Stimulated activated CD8-positive, alpha-beta memory T cell treated with anti-CD3 and anti-CD28 coated beads, Interleukin-2, amount 100 ng/mL, for 1 hour (primary cell): ENCODE results near the gene TEX52.
"Not testable (repeated sequence)": the region's sequence is repeated elsewhere in the genome, so short reads cannot be mapped to it uniquely, and the experiment has no call there.

Source experiments
- DNase-seq, 2 donors: peaks; one replicate each; pipeline ENCODE4 v3.0.0-alpha.2; 2020; ENCODE audit warnings: low read depth in 2 of 2

The TEX52 gene

DNA sequence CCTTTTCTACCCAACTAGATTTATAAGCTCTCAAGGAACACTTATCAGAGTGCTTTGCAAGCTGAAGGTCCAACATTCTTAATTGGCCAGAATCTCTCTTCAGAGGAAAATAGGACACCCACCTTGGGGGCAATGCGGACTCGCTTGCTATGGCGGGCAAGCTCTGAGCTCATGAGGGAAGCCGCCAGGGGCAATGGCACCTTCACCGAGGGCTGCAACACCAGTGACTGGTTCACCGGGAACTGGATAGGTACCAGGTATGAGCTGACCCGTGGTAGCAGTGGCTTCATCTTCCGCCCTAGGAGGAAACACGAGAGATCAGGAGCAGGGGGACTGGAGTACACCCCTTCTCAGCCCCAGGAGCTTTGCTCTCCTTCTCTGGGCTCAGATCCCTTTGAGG lies 7.4 kb upstream of the TEX52 start:
- no peak for DNase-seq

DNA sequence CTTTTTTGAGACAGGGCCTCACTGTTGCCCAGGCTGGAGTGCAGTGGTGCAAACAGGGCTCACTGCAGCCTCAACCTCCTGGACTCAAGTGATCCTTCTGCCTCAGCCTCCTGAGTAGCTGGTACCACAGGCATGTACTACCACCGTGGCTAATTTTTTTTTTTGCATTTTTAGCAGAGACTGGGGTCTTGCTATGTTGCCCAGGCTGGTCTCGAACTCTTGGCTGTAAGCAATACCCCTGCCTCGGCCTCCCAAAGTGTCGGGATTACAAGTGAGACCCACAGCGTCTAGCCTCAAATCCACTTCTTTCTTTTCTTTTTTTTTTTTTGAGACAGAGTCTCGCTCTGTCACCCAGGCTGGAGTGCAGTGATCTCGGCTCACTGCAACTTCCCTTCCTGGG lies 6.6 kb upstream of the TEX52 start:
- DNase-seq, result not testable (repeated sequence)

- DNase-seq, result no peak
These were observed 6.0 kb upstream of the TEX52 start for GRCh38 chr12:2862876-2863275.

GRCh38 chr12:2860170-2860569 lies 3.3 kb upstream of the TEX52 start:
- no peak for DNase-seq

GRCh38 chr12:2858944-2859421 lies 2.1 kb upstream of the TEX52 start:
- no peak for DNase-seq

- DNase-seq, result no peak
These were observed 1.5 kb upstream of the TEX52 start for GRCh38 chr12:2858334-2858733.

DNA sequence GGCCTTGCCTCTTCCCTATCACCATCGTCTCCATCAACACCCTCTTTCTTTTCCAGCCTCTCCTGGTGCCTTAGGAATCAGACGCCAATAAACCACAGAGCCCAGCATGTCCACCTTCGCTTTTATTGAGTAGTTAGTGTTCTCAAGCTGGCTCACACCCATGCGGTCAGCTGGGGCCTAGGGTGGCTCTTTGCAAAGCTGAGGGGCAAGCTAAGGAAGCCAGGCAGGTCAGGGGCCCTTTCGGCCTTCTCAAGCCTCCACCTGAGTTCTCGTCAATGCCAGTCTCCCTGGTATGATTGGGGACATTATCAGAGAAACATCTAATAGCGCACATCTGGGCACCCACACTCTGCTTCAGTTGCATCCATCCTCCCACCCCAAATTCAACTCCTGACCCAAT lies 737 bp upstream of the TEX52 start:
- DNase-seq, result no peak

DNA sequence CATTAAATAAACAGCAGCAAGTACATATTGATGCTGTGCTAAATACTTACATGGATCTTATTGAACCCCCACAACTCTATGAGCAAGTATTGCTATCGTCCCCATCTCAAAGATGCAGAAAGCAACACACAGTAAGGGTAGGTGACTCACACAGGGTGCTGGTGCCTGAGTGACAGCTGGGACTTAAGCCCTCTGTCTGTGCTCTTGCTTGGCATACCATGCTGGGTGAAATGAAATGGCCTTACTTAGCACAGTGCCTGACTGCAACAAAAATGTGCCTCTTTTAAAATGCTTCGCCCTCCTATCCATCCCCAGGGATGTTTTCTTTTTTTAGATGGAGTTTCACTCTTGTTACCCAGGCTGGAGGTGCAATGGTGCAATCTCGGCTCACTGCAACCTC lies 788 bp downstream of the TEX52 start:
- no peak for DNase-seq

DNA sequence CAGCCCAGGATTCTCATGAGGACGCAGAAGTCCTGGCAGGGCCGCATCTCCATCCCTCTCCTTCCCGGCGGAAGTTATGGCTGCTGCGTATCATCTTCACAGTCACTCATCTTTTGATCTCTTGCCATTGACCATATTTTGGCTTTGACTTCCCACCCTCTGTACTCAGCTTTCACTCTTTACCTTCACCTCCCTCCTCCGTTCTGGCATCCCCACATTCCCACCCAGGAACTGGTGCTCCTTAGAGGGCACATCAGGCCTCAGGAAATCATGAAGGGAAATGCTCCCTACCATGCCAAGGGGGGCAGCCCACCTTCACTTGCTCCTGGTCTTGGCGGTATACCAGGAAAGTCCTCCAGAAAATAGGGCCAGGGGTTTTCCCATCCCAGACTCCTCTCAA lies 1.3 kb downstream of the TEX52 start:
- DNase-seq, result no peak

DNA sequence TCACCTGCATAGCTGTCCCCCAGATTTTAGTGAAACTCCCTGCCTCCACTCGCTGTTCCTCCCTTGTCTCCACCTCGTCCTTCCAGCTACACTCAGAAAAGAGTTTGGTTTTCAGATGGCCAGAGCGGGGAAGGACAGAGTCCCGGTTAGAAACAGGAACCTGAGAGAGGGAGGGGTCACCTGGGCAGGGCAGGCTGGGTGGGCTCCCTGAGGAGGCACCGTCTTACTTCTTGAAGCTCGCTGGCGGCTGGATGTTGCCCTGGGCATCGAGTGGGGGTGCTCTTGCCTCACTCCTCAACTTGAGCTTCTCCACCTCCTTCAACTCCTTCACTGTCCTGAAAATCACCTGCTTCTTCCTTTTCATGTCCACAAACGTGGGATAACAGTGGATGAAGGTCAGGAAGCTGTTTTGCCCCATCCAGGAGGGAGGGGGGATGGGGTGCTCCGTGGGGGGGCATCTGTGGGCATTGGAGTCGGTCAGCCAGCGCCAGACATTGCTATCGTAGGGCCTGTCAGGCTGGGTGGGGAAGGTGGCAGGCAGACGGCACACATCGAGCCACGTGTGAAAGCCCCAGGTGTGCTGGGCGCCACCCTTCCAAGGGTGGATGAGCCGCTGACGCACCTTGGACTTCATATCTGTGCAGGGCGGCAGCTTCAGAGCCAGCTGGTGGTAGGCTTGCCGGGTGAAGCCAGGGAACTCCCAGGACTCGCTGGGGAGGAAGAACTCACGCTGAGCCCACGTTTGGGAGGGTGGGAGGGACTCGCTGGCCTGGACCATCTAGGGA lies 2.0 kb downstream of the TEX52 start:
- DNase-seq, result no peak

- peak in 1 of 2 donors; percentile 4 for DNase-seq
These were observed 3.2 kb downstream of the TEX52 start for GRCh38 chr12:2853626-2854025.

GRCh38 chr12:2851931-2852330 lies 4.9 kb downstream of the TEX52 start:
- DNase-seq, result no peak

DNA sequence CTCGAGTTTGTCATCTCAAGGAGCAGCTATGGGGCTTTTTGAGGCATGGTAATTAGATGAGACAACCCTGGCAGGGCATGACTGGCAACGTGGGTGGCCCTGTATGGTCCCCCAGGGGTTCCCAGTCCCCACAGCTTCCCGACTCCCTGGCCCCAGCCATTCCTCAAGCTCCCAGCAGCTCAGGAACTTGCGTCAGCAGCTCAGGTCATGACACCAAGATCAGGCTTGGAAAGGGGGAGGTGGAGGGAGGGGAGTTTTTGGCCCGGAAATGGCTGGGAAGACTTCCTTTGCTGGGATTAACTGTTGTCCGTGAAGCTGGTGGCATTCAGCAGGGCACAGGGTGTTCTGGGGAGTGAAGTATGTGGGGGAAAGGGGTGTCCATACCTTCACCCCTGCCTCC lies 11.6 kb downstream of the TEX52 start:
- no peak for DNase-seq

DNA sequence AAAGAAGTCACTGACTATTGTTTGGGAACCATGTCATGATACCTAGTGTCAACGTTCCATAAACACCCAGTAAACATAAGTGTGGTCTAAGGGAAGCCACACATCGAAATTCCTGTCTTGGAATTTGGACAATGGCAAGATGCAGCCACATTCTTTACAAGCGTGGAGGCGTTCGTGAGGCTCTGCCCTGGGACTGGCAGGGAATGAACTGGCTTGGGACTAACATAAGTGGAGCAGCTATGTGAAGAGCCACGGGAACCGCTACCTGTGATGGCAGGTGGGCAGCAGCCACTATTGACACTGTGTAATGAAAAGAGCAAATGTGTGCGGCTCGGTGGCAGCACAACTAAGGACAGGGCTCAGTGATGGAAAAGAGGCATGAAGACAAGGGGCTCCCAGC lies 12.1 kb downstream of the TEX52 start:
- no peak for DNase-seq

DNA sequence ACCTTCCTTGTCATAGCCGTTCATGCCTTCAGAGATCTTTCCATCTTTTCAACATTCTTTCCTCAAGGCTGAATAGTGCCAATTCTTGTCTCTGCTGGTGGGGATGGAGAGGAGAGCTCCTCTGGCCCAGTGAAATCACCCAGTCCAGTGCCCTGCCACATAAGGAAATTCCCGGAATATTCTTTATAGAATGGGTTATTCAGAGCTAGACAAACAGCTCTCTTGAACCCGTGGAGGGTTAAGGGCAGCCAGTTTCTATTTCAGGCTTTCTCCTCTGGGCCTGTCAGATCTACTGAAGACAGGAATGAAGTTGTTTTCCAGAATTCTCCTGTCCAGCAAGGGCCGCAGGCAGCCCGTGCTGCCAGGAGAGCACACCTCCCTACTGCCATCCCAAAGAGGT lies 13.9 kb downstream of the TEX52 start:
- no peak for DNase-seq

DNA sequence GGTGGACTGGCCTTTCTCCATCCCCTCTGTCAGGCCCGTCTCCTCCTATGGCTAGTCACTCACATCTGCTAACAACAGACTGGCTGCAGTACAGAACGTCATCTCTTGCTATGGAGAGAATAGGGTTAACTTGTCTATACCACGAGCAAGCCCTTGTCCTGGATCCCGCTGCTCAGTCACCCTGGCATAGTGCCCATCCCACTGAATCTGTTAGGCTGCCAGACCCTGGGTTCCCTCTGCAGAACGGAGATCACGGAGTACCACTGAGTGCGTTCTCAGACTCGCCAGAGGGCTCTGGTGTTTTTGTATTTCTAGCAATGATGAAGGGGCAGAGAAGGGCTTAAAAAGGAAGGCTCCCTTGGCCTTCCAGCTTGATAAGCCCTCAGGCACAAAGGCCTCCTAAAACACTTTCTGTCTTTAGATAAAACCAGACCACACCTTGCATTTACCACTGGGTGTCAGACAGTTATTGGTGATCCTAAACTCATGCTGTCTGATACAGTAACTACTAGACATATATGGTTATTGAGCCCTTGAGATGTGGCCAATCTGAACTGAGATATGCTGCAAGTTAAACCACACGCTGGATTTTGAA lies 15.7 kb downstream of the TEX52 start:
- DNase-seq, result no peak

DNA sequence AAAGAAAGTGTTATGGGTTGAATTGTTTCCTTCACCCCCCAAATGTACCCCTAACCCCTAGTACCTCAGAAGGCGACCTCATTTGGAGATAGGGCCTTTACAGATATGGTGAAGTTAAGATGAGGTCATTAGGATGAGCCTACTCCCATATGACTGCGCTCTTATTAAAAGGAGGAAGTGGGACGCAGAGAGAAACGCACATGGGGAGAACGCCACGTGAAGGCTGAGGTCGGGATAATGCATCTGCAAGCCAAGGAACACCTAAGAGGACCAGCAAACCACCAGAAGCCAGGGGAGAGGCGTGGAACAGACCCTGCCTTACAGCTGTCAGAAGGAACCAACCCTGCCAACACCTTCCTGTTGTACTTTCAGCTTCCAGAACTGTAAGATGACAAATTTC lies 20.3 kb downstream of the TEX52 start:
- no peak for DNase-seq

- no peak for DNase-seq
These were observed 21.0 kb downstream of the TEX52 start for GRCh38 chr12:2835691-2836403.

GRCh38 chr12:2834581-2835491 lies 22.0 kb downstream of the TEX52 start, which contains the start of gene NRIP2:
TSS of gene NRIP2 (minus strand) at chr12:2835035. CDS start at chr12:2834983, 52 bp downstream.
- no peak for DNase-seq

- no peak for DNase-seq
These were observed 23.0 kb downstream of the TEX52 start for GRCh38 chr12:2833810-2834209.

DNA sequence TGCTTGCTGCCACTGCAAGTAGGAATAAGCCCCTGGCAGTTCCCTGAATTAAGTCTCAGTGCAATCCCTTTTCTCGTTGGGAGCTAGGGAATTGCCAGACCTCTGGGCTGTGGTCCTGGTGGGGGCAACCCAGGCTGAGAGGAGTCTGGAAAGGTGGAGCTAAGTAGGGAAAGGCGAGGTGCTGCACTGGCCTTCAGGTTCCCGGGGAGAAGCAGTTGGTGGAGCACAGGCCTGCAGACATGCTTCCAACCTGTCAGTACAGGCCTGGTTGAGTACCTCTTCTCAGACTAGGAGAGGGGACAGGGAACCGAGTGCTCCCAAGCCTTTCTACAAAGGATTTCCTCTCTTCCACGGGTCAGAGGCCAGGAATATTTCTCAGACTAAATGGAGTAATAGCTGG lies 23.5 kb downstream of the TEX52 start:
- no peak for DNase-seq
